ACC112 (cell line): Measurements from ENCODE around the gene RGS16.

ENCODE experiments used
- H2AFZ ChIP-seq: fragments of 200-600 bp; sonication (generic); one replicate; pipeline ENCODE4 v1.6.0; 2017; ENCODE audit warnings: antibody characterized with exemption, low read length; ENCODE audit not compliant: unreplicated experiment
- H3K27ac ChIP-seq: fragments of 200-600 bp; sonication (generic); 2 replicates; pipeline ENCODE4 v1.5.1; 2014; ENCODE audit warnings: low read depth, mild to moderate bottlenecking, antibody characterized with exemption, low read length, moderate library complexity
- H3K27me3 ChIP-seq: fragments of 200-600 bp; sonication (generic); 2 replicates; pipeline ENCODE4 v1.6.1; 2014; ENCODE audit warnings: mild to moderate bottlenecking, antibody characterized with exemption, low read length, moderate library complexity, mixed read lengths; ENCODE audit not compliant: insufficient read depth
- H3K36me3 ChIP-seq: fragments of 200-600 bp; sonication (generic); 2 replicates; pipeline ENCODE4 v1.6.1; 2016; ENCODE audit warnings: mild to moderate bottlenecking, antibody characterized with exemption, low read length, moderate library complexity, mixed read lengths; ENCODE audit not compliant: insufficient read depth
- H3K4me1 ChIP-seq: fragments of 200-600 bp; sonication (generic); one replicate; pipeline ENCODE4 v1.6.1; 2016; ENCODE audit warnings: low read length, mixed read lengths; ENCODE audit not compliant: insufficient read depth, unreplicated experiment, control insufficient read depth
- H3K4me3 ChIP-seq: fragments of 200-600 bp; sonication (generic); 2 replicates; pipeline ENCODE4 v1.5.1; 2014; ENCODE audit warnings: mild to moderate bottlenecking, low read depth, low read length
- H3K79me2 ChIP-seq: fragments of 200-600 bp; sonication (generic); one replicate; pipeline ENCODE4 v1.6.0; 2016; ENCODE audit warnings: low read length; ENCODE audit not compliant: control insufficient read depth, unreplicated experiment, insufficient read depth

Gene RGS16

DNA sequence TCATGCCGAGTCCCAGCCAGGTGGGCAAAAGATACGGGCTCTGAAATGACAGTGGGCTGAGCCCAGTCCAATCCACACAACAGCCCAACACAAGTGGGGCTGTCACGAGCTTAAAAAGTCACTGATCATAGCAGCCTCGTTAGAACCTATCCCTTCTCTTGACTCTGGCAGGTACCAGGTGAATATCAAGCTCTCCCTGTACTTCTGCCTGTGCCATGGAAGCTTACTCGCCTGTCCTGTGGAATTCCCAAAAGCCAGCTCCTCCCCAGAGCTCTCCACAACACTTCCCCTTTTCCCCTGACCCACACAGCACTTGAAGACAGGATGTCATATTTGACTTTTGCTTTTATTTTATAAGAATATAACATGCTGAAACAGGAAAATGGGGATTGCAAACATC is 5.9 kb downstream of the RGS16 start:
- Histone ChIP-seq H3K27me3 (peaks cover 6% of the 10 kb centered on the region; the same call in 1 of the 2 replicates), H2AFZ (no peak overlapping the region), H3K27ac (no peak overlapping the region), H3K4me3 (no peak overlapping the region), H3K4me1 (peaks cover 2% of the 10 kb centered on the region), H3K36me3 (no peaks in the 10 kb centered on the region), H3K79me2 (no peaks in the 10 kb centered on the region)

- no peaks in the 10 kb centered on the region for H3K36me3 ChIP-seq
- no peaks in the 10 kb centered on the region for H3K4me1 ChIP-seq
- H2AFZ ChIP-seq = no peak overlapping the region
- no peak overlapping the region for H3K4me3 ChIP-seq
- no peaks in the 10 kb centered on the region for H3K27me3 ChIP-seq
- no peak overlapping the region for H3K27ac ChIP-seq
- no peaks in the 10 kb centered on the region for H3K79me2 ChIP-seq
These were observed 7.3 kb downstream of the RGS16 start for GRCh38 chr1:182596934-182597333.

GRCh38 chr1:182595641-182596240 is 8.4 kb downstream of the RGS16 start:
- H3K27me3 ChIP-seq = no peaks in the 10 kb centered on the region
- H2AFZ ChIP-seq = no peak overlapping the region
- H3K4me3 ChIP-seq = no peak overlapping the region
- no peak overlapping the region for H3K27ac ChIP-seq
- no peaks in the 10 kb centered on the region for H3K4me1 ChIP-seq
- no peaks in the 10 kb centered on the region for H3K36me3 ChIP-seq
- no peaks in the 10 kb centered on the region for H3K79me2 ChIP-seq

DNA sequence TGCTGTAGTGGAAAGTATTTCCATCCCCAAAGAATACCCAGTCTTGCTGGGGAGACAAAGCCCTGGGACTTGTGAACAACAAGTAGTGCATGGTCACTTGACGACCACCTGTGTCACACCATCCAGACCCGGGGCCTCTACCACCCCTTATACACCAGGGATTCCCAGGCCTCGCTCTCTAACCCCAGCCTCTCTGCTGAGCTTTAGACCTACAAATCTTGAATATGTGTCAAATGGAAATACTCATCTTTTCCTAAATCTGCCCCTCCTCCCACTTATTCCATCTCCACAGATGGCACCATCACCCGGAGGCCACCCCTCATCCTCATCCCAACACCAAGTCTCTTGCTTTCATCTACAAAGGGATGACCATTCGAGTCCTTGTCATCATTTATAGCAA is 14.3 kb downstream of the RGS16 start:
- no peak overlapping the region for H3K27ac ChIP-seq
- no peak overlapping the region for H2AFZ ChIP-seq
- H3K27me3 ChIP-seq = no peaks in the 10 kb centered on the region
- H3K4me3 ChIP-seq = no peak overlapping the region
- H3K79me2 ChIP-seq = no peaks in the 10 kb centered on the region
- H3K4me1 ChIP-seq = peaks cover 5% of the 10 kb centered on the region
- peaks cover 3% of the 10 kb centered on the region; the same call in 1 of the 2 replicates for H3K36me3 ChIP-seq

- H3K27ac ChIP-seq = no peak overlapping the region
- H3K4me3 ChIP-seq = peak overlapping the region; percentile 77
- H2AFZ ChIP-seq = peak overlapping the region; percentile 91
- H3K4me1 ChIP-seq = peaks cover 5% of the 10 kb centered on the region
- peaks cover 3% of the 10 kb centered on the region; the same call in 1 of the 2 replicates for H3K36me3 ChIP-seq
- no peaks in the 10 kb centered on the region for H3K79me2 ChIP-seq
- H3K27me3 ChIP-seq = no peaks in the 10 kb centered on the region
These were observed 14.7 kb downstream of the RGS16 start for GRCh38 chr1:182589520-182589919.

- Histone ChIP-seq H3K79me2 (no peaks in the 10 kb centered on the region), H3K36me3 (peaks cover 3% of the 10 kb centered on the region; the same call in 1 of the 2 replicates), H3K27ac (peak within 1 kb of the TSS; percentile 81), H3K27me3 (no peaks in the 10 kb centered on the region), H2AFZ (peak within 1 kb of the TSS; percentile 91), H3K4me3 (peak within 1 kb of the TSS; percentile 77), H3K4me1 (peaks cover 5% of the 10 kb centered on the region)
These were observed 15.4 kb downstream of the RGS16 start, which contains the start of gene RNASEL for GRCh38 chr1:182588500-182589396. Gene RNASEL, minus strand, starts transcription at chr1:182589256. Its CDS starts 2,450 bp downstream, at chr1:182586806.

- Histone ChIP-seq H3K4me3 (peak overlapping the region; percentile 77), H3K36me3 (peaks cover 3% of the 10 kb centered on the region; the same call in 1 of the 2 replicates), H3K79me2 (no peaks in the 10 kb centered on the region), H3K27me3 (no peaks in the 10 kb centered on the region), H2AFZ (peak overlapping the region; percentile 91), H3K4me1 (peaks cover 5% of the 10 kb centered on the region), H3K27ac (peak overlapping the region; percentile 81)
These were observed 16.3 kb downstream of the RGS16 start for GRCh38 chr1:182587666-182588499.

DNA sequence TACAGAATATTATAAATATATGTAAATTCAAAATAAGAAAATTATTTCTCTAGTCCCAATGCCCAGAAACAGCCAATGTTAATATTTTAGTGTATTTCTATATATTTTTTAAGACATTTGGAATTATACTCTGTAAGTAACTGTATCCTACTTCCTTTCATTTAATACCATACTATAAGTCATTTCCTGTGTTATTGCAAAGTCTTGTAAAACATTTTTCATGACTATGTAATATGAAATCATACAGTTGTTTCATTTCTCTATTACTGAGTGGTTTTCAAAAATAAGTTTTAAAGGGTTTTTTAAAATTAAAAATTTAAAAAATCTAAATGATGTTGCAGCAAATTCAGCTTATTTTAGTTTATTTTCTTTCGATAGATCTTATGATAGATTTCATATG is 17.1 kb downstream of the RGS16 start:
- Histone ChIP-seq H3K4me1 (peaks cover 5% of the 10 kb centered on the region), H3K27me3 (no peaks in the 10 kb centered on the region), H2AFZ (no peak overlapping the region), H3K27ac (no peak overlapping the region), H3K36me3 (peaks cover 3% of the 10 kb centered on the region; the same call in 1 of the 2 replicates), H3K4me3 (no peak overlapping the region), H3K79me2 (no peaks in the 10 kb centered on the region)

DNA sequence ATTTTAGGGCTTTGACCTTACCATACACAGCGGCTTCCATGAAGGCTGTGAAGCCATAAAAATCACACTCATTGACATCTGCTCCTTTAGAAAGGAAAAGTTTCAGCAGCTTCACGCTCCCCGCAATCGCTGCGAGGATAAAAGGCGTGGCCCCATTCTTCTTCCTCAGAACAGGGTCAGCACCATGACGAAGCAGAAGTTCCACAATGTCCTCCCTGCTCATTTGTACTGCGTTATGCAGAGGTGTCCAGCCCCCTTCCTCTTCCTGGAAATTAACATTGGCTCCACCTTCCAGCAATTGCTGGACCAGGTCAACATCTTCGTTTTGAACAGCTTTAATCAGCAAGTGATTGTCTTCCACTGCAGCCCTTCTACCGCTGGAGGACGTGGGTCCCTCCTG is 17.8 kb downstream of the RGS16 start:
- no peak overlapping the region for H3K4me3 ChIP-seq
- no peaks in the 10 kb centered on the region for H3K79me2 ChIP-seq
- peaks cover 5% of the 10 kb centered on the region for H3K4me1 ChIP-seq
- no peak overlapping the region for H3K27ac ChIP-seq
- H3K27me3 ChIP-seq = no peaks in the 10 kb centered on the region
- H2AFZ ChIP-seq = no peak overlapping the region
- H3K36me3 ChIP-seq = peaks cover 3% of the 10 kb centered on the region; the same call in 1 of the 2 replicates

GRCh38 chr1:182584746-182585145 is 19.4 kb downstream of the RGS16 start:
- Histone ChIP-seq H3K4me1 (peaks cover 5% of the 10 kb centered on the region), H3K36me3 (peaks cover 3% of the 10 kb centered on the region; the same call in 1 of the 2 replicates), H3K27ac (no peak overlapping the region), H3K27me3 (no peaks in the 10 kb centered on the region), H3K79me2 (no peaks in the 10 kb centered on the region), H2AFZ (no peak overlapping the region), H3K4me3 (no peak overlapping the region)
